Measurements from ENCODE around the gene RMRP.

RMRP gene

DNA sequence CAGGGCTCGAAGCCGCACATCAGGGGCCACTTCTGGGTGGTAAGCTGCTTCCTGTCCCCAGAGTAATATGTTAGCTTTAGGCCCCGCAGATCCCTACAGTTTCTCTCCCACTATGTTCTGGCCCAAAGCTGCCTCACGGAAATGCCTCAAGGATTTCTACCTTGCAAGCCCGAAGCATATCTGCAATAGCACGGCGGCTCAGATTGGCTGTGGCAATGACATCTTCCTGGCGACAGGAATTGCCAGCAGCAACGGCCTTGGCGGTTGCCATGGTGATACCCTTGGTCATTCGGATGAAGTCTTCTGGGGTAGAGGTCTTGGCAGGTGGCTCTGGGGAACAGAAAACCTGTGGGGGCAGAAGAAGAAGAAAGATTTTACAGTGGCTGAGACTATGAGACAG lies 42.2 kb upstream of the RMRP start:
- H3K4me3 ChIP-seq (ENCODE audit: low read depth, low read length) = no peak overlapping the region
- TF ChIP-seq CTCF (IDR thresholded peaks at IDR 0.05; ENCODE audit: low read depth, low read length) = no peak

DNA sequence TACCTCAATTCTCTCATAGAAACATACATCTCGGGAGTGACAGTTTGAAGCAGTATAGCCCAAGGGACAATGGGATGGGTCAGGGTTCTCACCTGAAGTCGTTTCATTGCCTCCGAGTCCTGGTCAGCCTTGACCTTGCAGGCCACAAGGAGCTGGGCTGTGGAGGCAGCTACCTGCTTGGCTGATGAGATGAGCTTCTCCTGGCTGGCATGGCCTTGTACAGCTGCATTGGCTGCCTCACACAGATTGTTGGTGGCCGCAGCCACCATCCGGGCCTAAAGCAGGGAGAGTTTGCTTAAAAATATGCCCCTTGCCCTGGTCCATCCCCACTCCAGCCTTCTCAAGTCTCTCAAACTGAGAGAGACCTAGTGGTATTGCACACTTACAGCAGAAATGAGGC lies 40.4 kb upstream of the RMRP start:
- no peak for TF ChIP-seq CTCF (IDR thresholded peaks at IDR 0.05; ENCODE audit: low read depth, low read length)
- no peak overlapping the region for H3K4me3 ChIP-seq (ENCODE audit: low read depth, low read length)

- TF ChIP-seq CTCF (IDR thresholded peaks at IDR 0.05; ENCODE audit: low read depth, low read length) = no peak
- no peak overlapping the region for H3K4me3 ChIP-seq (ENCODE audit: low read depth, low read length)
Measured at GRCh38 chr9:35697486-35697885, 39.7 kb upstream of the RMRP start.

- TF ChIP-seq CTCF (IDR thresholded peaks at IDR 0.05; ENCODE audit: low read depth, low read length) = peak; percentile 90
- H3K4me3 ChIP-seq (ENCODE audit: low read depth, low read length) = no peak overlapping the region
Measured at GRCh38 chr9:35696520-35697215, 38.8 kb upstream of the RMRP start.

DNA sequence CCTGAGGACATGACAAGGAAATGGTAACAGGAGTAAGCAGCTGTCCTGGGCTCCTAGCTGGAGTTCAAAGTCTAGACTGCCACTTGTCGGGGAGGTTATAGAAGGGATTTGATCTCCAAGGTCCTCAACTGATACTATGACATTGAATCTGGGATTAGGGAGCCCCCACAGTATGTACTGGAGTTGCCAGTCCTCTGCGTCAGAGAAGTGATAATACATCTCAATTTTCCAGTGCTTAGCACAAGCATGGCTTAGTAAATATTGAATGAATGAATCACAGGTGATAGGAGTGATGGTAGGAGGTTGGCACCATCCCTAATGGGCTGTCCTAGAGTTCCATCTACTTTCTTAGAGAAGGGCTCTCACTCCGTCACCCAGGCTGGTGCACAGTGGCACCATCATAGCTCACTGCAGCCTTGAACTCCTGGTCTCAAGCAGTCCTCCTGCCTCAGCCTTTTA lies 38.2 kb upstream of the RMRP start:
- TF ChIP-seq CTCF (IDR thresholded peaks at IDR 0.05; ENCODE audit: low read depth, low read length) = no peak
- no peak overlapping the region for H3K4me3 ChIP-seq (ENCODE audit: low read depth, low read length)

GRCh38 chr9:35691757-35692301 lies 34.0 kb upstream of the RMRP start:
- no peak overlapping the region for H3K4me3 ChIP-seq (ENCODE audit: low read depth, low read length)
- no peak for TF ChIP-seq CTCF (IDR thresholded peaks at IDR 0.05; ENCODE audit: low read depth, low read length)

GRCh38 chr9:35691334-35691650 lies 33.5 kb upstream of the RMRP start:
- peak overlapping the region; percentile 100 for H3K4me3 ChIP-seq (ENCODE audit: low read depth, low read length)
- TF ChIP-seq CTCF (IDR thresholded peaks at IDR 0.05; ENCODE audit: low read depth, low read length) = no peak
